Gastrocnemius medialis (tissue), 4 donors: ENCODE data around the gene TM4SF5.

Experiments
- POLR2A ChIP-seq, 2 donors: fragments of 450-650 bp; IDR thresholded peaks; one replicate each; pipeline ENCODE4 v1.6.1; 2017; ENCODE audit warnings: antibody characterized with exemption in 2 of 2, mild to moderate bottlenecking in 2 of 2, moderate library complexity in 2 of 2
- TF ChIP-seq, protein P1 (sequence below), 5 experiments: fragments of 450-650 bp in 3 of 5; fragments of 200-600 bp in 2 of 5; sonication (generic) in 2 of 5; IDR thresholded peaks in 4 of 5; conservative IDR thresholded peaks in 1 of 5; 1 replicate in 4 of 5; 2 replicates in 1 of 5; pipeline ENCODE4 v1.5.1; 2016 to 2019; ENCODE audit warnings: antibody characterized with exemption in 5 of 5, mild to moderate bottlenecking in 3 of 5, moderate library complexity in 3 of 5

GRCh38 chr17:4769628-4770027 is 2.1 kb upstream of the TM4SF5 start:
- TF ChIP-seq, protein P1, sequence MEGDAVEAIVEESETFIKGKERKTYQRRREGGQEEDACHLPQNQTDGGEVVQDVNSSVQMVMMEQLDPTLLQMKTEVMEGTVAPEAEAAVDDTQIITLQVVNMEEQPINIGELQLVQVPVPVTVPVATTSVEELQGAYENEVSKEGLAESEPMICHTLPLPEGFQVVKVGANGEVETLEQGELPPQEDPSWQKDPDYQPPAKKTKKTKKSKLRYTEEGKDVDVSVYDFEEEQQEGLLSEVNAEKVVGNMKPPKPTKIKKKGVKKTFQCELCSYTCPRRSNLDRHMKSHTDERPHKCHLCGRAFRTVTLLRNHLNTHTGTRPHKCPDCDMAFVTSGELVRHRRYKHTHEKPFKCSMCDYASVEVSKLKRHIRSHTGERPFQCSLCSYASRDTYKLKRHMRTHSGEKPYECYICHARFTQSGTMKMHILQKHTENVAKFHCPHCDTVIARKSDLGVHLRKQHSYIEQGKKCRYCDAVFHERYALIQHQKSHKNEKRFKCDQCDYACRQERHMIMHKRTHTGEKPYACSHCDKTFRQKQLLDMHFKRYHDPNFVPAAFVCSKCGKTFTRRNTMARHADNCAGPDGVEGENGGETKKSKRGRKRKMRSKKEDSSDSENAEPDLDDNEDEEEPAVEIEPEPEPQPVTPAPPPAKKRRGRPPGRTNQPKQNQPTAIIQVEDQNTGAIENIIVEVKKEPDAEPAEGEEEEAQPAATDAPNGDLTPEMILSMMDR (IDR thresholded peaks at IDR 0.05 in 4 of 5, conservative IDR thresholded peaks at IDR 0.05 in 1 of 5): no peak
- TF ChIP-seq POLR2A (IDR thresholded peaks at IDR 0.05): no peak
